GM19395 (cell line): ENCODE measurements around the gene ST7.
"Not testable (repeated sequence)": the region's sequence is repeated elsewhere in the genome, so short reads cannot be mapped to it uniquely, and the experiment has no call there.

Experiments
- ATAC-seq: cut with Tn5 transposase; IDR thresholded peaks from one replicate; pipeline ENCODE4 v1.9.1; 2021; ENCODE audit warnings: mild to moderate bottlenecking, moderate library complexity; ENCODE audit not compliant: unreplicated experiment

ST7 gene

DNA sequence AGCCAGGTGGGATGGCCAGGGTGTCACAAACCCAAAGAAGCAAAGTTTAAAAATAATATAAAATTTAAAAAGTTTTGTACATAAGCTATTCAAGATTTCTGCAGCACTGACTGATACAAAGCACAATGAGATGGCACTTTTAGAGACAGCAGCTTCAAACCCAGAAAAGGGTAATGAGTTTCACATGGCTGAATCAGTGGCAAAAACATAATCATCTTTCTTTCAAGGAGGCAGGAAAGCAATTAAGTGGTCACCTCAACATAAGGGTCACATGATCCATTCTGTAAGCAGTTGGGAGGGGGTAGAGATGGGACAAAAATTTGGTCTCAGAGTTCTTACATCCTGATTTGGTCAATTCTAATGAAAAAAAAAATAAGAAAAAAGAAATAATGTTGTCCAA is 17.9 kb downstream of the ST7 start:
- ATAC-seq, result not testable (repeated sequence)

DNA sequence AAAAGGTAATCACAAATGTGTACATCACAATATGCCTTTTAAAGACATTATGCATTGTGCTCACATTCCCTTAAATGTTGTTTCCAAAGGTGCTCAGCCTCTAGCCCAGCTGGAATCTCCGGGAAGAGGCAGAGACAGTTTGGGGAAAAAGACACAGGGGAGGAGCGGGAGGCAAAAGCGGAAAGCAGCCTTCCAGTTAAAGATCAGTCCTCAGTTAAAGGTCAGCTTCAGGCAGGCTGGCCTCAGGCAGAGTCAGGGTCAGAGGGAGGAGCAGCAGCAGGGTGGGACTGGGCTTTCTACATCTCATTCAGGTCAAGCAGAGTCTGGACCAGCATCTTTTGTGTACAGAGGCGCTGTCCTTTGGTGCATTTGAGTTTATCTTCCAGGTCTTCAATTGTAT is 18.6 kb downstream of the ST7 start:
- ATAC-seq, result no peak

DNA sequence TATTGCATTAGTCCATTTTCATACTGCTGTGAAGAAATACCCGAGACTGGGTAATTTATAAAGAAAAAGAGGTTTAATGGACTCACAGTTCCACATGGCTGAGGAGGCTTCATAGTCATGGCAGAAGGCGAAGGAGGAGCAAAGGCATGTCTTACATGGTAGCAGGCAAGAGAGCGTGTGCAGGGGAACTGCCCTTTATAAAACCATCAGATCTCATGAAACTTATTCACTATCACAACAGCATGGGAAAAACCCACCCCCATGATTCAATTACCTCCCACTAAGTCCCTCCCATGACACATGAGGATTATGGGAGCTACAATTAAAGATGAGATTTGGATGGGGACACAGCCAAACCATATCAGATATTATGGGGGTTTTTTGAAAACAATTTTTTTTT is 21.7 kb downstream of the ST7 start:
- ATAC-seq, result not testable (repeated sequence)

DNA sequence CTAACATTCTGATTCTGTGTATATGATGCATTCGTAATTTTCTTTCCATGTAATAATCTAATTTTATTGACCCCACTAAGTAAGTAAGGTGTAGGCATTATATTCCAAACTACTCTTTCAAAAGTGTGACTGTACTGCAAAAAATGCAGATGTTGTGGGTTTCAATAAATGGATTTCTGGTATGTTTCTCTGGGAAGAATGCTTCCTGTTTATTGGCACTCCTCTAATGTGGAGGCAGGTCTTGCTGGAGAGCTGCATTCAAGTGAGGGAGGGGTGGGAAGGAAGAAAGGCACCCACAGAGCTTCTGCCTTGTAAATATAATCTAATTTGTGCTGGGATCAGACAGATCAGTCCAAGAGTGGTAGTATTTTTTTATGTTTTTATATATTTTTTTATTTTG is 23.9 kb downstream of the ST7 start:
- ATAC-seq, result no peak

DNA sequence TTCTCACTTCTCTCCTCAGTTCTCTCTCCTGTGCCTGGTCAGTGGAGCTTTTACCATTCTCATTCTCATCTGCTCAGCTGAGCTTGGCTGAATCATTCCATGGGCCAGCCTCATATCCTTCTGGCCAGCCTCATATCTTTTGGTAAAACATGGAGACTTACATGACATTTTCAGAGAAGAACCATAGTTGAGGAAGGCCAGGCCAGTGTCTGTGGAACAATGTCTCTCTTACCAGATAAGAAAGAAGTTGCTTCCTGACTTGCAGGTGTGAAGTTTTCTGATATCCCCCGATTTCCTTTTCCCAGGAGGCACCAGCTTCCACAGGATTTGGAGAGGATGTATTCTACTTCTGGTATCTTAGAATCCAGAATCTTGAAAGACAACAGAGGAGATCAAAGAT is 24.7 kb downstream of the ST7 start:
- no peak for ATAC-seq

DNA sequence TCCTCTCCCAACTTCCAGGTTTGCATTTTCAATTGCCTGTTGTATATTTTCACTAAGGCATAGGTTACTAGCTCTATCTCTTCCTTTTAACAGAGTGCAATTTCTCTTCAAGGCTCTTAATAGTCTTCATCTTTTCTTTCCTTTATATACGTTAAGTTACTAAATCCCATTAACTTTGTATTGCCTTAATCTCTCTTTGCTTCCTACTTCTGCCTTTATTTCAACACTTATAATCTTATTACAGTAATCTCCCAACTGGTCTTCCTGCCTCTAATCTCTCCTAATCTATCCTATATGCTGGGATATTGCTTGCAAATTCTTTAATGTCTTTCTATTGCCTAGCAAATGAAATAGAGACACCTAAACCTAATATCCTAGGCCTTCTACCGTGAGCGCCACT is 26.1 kb downstream of the ST7 start:
- ATAC-seq, result no peak

DNA sequence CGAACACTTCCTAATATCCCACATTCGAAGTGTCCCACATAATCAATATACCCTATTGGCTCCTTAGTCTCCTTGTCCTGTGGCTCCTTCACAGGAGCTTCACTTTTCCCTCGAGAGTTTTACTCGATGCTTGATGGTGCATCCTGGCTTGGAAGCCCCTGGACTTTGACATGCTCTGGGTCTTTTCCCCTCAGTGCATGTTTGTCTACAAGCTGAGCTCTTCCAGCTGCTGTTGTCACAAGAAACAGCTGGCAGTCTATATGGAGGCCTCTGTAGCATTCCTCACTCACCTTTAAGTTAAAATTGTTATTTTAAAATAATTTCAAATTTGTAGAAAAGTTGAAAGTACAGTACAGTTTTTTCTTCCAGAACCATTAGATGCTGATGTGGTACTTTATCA is 27.1 kb downstream of the ST7 start:
- ATAC-seq, result no peak

DNA sequence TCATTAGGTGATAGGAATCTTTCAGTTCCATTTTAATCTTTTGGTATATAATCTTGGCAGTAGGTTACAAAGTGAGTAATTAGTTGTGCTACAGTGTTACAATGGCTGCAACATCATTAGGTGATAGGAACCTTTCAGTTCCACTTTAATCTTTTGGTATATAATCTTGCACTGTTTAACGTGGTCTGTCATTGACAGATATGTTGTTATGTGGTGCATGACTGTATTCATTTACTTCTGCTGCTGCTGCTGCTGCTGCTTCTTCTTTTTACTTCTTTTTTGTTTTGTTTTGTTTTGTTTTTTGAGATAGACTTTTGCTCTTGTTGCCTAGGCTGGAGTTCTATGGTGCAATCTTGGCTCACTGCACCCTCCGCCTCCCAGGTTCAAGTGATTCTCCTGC is 28.6 kb downstream of the ST7 start:
- ATAC-seq, result no peak

DNA sequence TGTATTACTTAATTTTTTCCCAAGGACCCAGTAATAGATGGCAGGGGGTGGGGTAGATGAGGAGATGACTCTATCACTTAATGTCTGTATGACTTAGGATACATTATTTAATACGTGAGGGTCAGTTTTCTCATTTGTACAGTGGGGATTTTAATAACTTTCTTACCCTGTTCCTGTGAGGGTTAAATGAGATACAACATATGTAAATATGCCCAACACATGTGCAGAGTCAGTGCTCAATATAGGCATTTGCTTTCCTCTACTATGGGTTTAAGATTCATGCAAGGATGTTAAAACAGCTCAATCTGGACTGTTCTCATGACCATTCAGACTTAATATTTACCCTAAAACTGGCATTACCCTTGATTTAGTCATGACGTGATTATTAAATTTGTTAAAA is 31.2 kb downstream of the ST7 start:
- ATAC-seq, result no peak

DNA sequence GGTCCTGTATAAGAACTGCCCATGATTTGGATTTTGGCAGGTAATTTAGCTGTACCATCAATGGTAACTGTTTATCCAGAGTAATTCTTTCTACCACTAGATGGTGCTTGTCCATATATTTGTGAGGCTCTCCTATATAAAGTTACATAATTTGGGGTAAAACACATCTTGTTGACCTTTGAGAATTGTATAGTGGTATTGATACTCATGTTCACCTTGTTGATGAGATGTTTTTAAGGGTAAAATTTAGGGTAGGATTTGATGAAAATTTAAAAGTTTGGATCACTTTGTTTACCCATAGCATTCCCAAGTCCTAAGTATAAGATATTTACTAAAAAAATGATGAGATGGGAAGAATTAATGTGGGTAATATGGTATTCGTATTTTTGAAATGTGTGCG is 31.6 kb downstream of the ST7 start:
- ATAC-seq, result no peak

DNA sequence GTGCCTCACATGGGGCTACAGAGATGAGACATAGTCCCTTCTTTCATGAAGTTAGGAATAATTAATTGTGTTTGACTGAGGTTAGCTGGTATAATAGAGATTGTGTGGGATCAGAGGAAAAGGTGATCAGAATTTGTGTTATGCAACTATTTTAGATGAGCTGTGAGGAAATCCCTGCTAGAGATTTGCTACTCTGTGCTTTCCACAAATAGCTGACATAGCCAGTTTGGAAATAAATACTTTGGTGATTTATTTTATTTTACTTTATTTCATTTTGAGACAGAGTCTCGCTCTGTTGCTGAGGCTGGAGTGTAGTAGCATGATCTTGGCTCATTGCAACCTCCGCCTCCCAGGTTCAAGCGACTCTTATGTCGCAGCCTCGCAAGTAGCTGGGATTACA is 32.3 kb downstream of the ST7 start:
- no peak for ATAC-seq

DNA sequence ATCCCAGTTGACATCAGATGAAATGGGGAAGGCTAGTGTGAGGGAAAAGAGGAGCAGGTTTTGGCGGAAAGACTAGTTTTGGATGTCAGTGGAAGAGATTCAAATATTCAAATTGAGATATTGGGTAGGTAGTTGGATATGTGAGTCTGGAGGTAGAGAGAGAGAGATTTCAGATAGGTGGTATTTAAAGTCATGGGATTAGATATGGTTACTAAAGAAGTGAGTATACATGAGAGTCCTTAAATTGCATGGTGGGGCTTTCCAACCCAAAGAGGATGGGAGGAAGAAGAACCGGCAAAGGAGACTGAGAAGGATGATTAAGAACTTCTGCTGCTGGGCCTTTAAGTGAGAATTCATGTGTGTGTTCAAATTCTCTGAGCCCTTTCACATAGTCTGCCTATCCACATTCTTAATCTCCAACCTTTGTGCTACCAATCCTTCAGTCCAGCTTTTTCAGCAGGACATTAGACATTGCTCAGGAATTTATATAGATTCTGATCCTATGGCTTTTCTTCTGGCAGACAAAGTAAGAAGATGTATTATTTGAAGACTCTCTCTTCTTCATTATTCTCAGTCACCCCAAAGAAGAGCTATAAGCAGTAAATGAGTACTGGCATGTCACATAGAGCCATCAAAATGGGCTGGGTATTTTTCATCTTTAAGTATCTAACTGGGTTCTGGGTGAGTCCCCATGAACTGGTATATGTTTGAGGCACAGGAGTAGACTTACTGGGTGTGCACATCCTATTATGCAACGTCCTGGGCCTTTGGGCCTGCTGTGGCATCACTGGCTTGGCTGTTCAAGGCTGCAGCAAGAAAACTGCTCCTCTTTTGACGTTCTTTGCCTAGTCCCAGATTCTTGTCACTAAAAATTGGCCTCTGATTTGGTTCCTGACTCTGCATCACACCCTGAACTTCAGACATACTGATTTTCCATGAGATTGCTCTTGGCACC is 33.6 kb downstream of the ST7 start:
- ATAC-seq, result no peak

DNA sequence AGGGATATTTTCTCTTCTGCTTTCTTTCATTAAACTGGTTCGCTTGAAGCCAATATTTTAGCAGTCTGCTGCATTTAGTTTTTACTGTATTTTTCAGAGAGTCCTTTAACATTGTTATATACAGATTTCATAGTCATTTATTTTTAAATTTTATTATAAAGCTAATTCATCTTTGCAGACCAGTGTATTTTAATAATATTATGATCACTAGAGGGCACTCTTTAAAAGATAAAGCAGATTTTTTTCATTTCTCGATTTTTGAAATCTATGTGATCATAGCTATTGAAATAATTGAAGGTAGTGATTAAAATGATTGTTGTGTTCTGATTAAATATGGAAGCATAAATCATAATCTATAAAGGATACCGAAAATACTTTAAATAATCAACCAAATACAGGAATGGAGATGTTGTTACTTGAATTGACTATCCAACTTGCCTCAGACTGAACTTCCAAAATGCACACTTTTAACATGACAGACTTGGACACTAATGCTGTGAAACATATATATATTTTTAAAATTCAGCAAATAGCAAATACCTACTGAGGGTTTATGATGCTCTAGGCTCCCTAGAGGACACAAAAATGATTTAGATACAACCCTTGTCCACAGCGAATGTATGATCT is 35.2 kb downstream of the ST7 start:
- ATAC-seq, result no peak

DNA sequence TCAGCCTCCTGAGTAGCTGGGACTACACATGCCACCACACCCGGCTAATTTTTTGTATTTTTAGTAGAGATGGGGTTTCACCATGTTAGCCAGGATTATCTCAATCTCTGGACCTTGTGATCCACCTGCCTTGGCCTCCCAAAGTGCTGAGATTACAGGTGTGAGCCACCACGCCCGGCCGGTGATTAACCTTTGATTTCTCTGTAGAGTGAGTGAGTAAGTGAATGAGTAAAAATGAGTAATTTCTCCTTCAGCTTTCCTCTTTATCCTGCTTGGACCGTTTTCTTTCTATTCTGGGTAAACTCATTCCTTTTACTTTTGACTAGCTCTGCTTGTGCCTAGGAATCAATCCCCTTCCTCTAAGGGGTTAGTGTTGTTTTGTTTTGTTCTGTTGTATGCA is 36.8 kb downstream of the ST7 start:
- no peak for ATAC-seq

DNA sequence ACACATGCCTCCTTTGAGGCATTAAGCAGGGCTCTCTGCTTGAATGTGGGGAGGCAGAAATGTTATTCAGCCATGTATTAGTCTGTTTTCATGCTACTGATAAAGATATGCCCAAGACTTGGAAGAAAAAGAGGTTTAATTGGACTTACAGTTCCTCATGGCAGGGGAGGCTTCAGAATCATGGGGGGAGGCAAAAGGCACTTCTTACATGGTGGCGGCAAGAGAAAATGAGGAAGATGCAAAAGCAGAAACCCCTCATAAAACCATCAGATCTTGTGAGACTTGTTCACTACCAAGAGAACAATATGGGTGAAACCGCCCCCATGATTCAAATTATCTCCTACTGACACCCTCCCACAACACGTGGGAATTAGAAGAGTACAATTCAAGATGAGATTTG is 37.9 kb downstream of the ST7 start:
- no peak for ATAC-seq

DNA sequence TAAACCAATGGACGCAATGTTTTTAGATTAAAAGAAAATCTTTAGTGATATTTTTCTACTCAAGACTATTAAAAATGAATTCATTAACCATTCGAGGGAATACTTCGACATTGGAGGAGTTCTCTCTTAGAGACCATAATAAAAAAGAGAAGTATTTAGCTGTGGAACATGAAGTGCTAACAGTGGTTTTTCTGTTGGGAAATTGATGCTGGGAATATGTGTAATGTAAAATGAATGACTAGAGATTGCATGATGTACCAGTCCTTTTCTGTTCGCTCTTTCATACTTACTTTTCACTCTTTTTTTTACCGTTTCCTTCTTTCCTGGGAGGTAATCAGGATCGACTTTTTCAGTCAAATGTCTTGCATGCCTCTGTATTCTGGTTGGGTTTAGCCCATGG is 41.3 kb downstream of the ST7 start:
- no peak for ATAC-seq

DNA sequence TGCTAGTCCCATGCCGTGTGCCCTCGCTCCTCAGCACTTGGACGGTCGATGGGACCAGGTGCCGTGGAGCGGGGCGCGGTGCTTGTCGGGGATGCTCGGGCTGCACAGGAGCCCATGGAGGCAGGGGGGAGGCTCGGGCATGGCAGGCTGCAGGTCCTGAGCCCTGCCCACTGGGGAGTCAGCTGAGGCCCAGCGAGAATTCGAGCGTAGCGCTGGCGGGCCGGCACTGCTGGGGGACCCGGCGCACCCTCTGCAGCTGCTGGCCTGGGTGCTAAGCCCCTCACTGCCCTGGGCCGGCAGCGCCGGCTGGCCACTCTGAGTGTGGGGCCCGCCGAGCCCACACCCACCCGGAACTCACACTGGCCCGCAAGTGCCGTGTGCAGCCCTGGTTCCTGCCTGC is 44.7 kb downstream of the ST7 start:
- no peak for ATAC-seq

DNA sequence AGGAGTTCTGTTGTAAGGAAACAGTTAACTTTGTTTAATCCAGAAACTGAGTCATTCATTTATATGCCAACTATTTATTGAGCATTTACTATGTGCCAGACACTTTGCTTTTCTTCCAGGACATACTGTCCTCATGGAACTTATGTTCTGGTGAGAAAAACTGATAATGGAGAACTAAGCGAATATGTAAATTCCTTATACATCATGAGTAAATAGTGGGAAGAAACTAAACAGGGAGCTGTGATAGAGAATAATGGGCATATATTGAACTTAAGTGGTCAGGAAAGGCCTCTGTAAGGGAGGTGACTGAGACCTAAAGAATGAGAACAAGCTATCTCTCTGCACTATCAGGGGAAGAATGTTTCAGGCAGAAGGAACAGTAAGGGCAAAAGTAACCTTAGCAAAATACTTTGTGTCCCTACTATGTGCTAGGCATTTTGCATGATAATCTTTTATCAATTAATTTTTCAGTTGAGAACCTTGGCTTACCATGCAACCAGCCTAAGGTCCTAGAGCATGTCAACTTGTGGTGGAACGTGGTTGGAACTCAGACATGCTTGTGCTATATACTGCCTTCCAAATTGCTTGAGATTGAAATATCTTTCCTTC is 45.4 kb downstream of the ST7 start:
- no peak for ATAC-seq

DNA sequence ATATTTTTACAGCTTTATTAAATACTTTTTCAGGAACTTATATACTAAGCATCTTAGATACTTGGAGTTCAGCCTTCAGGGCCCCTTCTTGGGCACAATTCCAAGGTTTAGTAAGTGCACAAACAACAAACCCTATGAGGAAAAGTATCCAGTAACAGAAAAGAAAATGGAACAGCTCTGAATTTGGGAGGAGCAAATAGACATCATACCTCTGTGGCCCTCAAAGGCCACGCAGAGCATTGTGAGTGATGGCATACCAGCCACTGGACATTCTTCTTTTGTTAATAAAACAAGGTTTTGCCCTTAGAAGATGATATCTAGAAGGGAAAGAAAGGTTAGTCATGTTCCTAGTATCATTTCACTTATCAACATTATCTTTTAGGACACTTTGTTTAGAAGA is 46.0 kb downstream of the ST7 start:
- ATAC-seq, result no peak

DNA sequence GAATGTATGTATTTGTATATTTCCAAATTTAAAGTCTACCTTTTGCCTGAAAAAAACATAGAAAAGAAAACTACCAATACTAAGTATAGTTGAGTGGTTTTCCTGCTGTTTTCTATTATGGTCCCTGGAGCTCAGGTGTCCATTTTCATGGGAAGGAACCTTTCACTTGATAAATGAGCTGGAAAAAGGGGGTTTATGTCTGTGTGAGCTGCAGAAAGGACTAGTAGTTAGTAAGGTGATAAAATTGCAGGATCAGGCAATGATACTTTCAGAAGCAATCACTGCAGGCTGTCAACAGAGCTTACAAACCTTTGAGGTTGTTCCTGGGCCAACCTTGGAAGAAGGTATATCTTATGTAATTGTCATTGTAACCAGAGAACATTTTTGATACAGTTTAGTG is 48.0 kb downstream of the ST7 start:
- ATAC-seq, result no peak

DNA sequence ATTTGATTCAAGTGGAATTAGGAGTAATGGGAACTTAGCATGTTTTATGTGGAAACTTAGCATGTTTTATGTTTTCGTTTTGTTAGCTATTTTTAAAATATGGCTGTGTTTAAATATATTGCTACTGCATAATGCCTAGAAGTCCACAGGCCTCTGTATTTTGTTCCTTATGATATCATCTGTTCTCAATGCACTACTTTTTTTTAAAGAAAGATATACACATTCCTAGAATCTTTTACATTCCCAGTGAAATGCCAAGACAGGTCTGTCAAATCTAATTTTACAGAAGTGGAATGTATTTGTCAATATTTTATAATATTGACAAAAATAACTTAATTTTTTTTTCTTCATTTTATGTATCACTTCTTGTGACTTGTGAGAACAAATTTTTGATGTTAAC is 51.6 kb downstream of the ST7 start:
- no peak for ATAC-seq

DNA sequence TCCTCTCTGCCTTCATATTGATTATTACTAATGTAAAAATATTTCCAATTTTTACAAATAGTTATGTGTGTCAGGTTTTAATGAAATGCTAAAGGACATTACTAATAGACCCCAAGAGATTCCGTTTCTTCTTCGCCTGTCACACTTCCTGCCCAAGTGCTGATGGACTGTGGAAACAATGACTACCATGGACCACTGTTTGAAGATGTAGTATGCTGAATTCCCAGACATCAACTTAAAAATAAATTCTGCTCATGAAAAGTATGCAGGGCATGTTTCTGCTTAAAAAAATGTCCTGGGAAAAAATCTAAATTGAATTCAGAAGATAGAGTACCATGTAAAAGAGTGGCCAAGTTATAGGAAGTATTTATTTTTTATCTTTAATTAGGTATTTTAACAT is 52.1 kb downstream of the ST7 start:
- ATAC-seq, result no peak
